Measurements from ENCODE around the gene ZSWIM3. TPM values are rescaled to one million over a fixed set of nuclear protein-coding genes. Genes with fewer than 3 reads are reported as not detected.
A peak's percentile ranks its signal among the peaks of the same experiment; 100 is the strongest.

Gene ZSWIM3
- total and polyA plus RNA-seq, 2 of the 13 experiments (the other 11 are each of a cell fraction or from before 2014, with no cell fraction given), result 5.2 to 5.8 TPM

GRCh38 chr20:45833030-45833882 is 24.2 kb upstream of the ZSWIM3 start, which contains the start of gene SNX21 (continued):
- TF ChIP-seq ZNF18 (CRISPR knock-in tag; IDR thresholded peaks at IDR 0.05; ENCODE audit: insufficient replicate concordance) (peak; percentile 81), ZNF335 (CRISPR knock-in tag; IDR thresholded peaks at IDR 0.05) (peak; percentile 48; the same call in 1 of the 2 replicates), SNAI1 (CRISPR knock-in tag; IDR thresholded peaks at IDR 0.05; ENCODE audit: borderline replicate concordance) (peak; percentile 37; the same call in 1 of the 2 replicates), ZSCAN20 (CRISPR knock-in tag; IDR thresholded peaks at IDR 0.05; ENCODE audit: borderline replicate concordance) (no peak; the same call in 1 of the 2 replicates), DMAP1 (CRISPR knock-in tag; IDR thresholded peaks at IDR 0.05) (peak; percentile 68), TAF15 (IDR thresholded peaks at IDR 0.05; ENCODE audit: low read depth, low read length, poor library complexity, severe bottlenecking) (no peak), ZBTB21 (CRISPR knock-in tag; IDR thresholded peaks at IDR 0.05) (peak; percentile 34; the same call in 1 of the 2 replicates), TBX2 (CRISPR knock-in tag; IDR thresholded peaks at IDR 0.05; ENCODE audit: borderline replicate concordance) (peak; percentile 63), HNRNPK (IDR thresholded peaks at IDR 0.05; ENCODE audit: low read depth, low read length, poor library complexity, severe bottlenecking) (peak; percentile 70), HDAC1 (CRISPR knock-in tag; IDR thresholded peaks at IDR 0.05) (peak; percentile 42; the same call in 1 of the 2 replicates), ZNF674 (CRISPR knock-in tag; IDR thresholded peaks at IDR 0.05; ENCODE audit: low read depth) (0 out of 2 replicates have a peak, but pooled peaks have one; percentile 20), ZNF558 (CRISPR knock-in tag; IDR thresholded peaks at IDR 0.05; ENCODE audit: borderline replicate concordance) (peak; percentile 70; the same call in 1 of the 2 replicates), HDAC2 (CRISPR knock-in tag; IDR thresholded peaks at IDR 0.05) (no peak; the same call in none of the 2 replicates), DNMT3B (CRISPR knock-in tag; conservative IDR thresholded peaks at IDR 0.05) (peak; percentile 96), KLF6 (CRISPR knock-in tag; IDR thresholded peaks at IDR 0.05) (peak; percentile 64; the same call in 1 of the 2 replicates), NCOA2 (CRISPR knock-in tag; IDR thresholded peaks at IDR 0.05) (peak; percentile 27; the same call in 1 of the 2 replicates), ZNF451 (CRISPR knock-in tag; IDR thresholded peaks at IDR 0.05) (no peak; the same call in 1 of the 2 replicates), ZNF768 (CRISPR knock-in tag; IDR thresholded peaks at IDR 0.05) (peak; percentile 90), HBP1 (CRISPR knock-in tag; IDR thresholded peaks at IDR 0.05; ENCODE audit: low read depth) (no peak), PTBP1 (IDR thresholded peaks at IDR 0.05; ENCODE audit: low read depth, low read length, poor library complexity, severe bottlenecking) (peak; percentile 61)
- TF ChIP-seq, protein P1, sequence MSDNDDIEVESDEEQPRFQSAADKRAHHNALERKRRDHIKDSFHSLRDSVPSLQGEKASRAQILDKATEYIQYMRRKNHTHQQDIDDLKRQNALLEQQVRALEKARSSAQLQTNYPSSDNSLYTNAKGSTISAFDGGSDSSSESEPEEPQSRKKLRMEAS (IDR thresholded peaks at IDR 0.05), result 0 out of 2 replicates have a peak, but pooled peaks have one; percentile 9
- TF ChIP-seq, protein P2, sequence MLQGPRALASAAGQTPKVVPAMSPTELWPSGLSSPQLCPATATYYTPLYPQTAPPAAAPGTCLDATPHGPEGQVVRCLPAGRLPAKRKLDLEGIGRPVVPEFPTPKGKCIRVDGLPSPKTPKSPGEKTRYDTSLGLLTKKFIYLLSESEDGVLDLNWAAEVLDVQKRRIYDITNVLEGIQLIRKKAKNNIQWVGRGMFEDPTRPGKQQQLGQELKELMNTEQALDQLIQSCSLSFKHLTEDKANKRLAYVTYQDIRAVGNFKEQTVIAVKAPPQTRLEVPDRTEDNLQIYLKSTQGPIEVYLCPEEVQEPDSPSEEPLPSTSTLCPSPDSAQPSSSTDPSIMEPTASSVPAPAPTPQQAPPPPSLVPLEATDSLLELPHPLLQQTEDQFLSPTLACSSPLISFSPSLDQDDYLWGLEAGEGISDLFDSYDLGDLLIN (CRISPR knock-in tag; IDR thresholded peaks at IDR 0.05; ENCODE audit: borderline replicate concordance), result no peak
- TF ChIP-seq, protein P3, sequence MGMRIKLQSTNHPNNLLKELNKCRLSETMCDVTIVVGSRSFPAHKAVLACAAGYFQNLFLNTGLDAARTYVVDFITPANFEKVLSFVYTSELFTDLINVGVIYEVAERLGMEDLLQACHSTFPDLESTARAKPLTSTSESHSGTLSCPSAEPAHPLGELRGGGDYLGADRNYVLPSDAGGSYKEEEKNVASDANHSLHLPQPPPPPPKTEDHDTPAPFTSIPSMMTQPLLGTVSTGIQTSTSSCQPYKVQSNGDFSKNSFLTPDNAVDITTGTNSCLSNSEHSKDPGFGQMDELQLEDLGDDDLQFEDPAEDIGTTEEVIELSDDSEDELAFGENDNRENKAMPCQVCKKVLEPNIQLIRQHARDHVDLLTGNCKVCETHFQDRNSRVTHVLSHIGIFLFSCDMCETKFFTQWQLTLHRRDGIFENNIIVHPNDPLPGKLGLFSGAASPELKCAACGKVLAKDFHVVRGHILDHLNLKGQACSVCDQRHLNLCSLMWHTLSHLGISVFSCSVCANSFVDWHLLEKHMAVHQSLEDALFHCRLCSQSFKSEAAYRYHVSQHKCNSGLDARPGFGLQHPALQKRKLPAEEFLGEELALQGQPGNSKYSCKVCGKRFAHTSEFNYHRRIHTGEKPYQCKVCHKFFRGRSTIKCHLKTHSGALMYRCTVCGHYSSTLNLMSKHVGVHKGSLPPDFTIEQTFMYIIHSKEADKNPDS (CRISPR knock-in tag; IDR thresholded peaks at IDR 0.05), result no peak

All from HepG2 (cell line).